ENCODE measurements around the gene PRKAG2.

The PRKAG2 gene

GRCh38 chr7:151721694-151722093, 155.2 kb downstream of the PRKAG2 start:
- no peak for TF ChIP-seq CTCF (IDR thresholded peaks at IDR 0.05; ENCODE audit: insufficient read depth, low read depth, low read length, missing control alignments)
- no peak for DNase-seq (ENCODE audit: low read depth)
- no peak overlapping the region for H3K4me3 ChIP-seq (ENCODE audit: low read length)

- no peak for TF ChIP-seq CTCF (IDR thresholded peaks at IDR 0.05; ENCODE audit: insufficient read depth, low read depth, low read length, missing control alignments)
- no peak for DNase-seq (ENCODE audit: low read depth)
- H3K4me3 ChIP-seq (ENCODE audit: low read length) = no peak overlapping the region
Observed at GRCh38 chr7:151721236-151721635, 155.7 kb downstream of the PRKAG2 start.

GRCh38 chr7:151720280-151720679, 156.6 kb downstream of the PRKAG2 start:
- no peak for DNase-seq (ENCODE audit: low read depth)
- no peak overlapping the region for H3K4me3 ChIP-seq (ENCODE audit: low read length)
- no peak for TF ChIP-seq CTCF (IDR thresholded peaks at IDR 0.05; ENCODE audit: insufficient read depth, low read depth, low read length, missing control alignments)

- H3K4me3 ChIP-seq (ENCODE audit: low read length) = no peak overlapping the region
- no peak for DNase-seq (ENCODE audit: low read depth)
- no peak for TF ChIP-seq CTCF (IDR thresholded peaks at IDR 0.05; ENCODE audit: insufficient read depth, low read depth, low read length, missing control alignments)
Observed at GRCh38 chr7:151719897-151720242, 157.0 kb downstream of the PRKAG2 start.

GRCh38 chr7:151719031-151719896, 157.7 kb downstream of the PRKAG2 start:
- no peak overlapping the region for H3K4me3 ChIP-seq (ENCODE audit: low read length)
- no peak for TF ChIP-seq CTCF (IDR thresholded peaks at IDR 0.05; ENCODE audit: insufficient read depth, low read depth, low read length, missing control alignments)
- DNase-seq (ENCODE audit: low read depth) = no peak

GRCh38 chr7:151717918-151718317, 159.0 kb downstream of the PRKAG2 start:
- H3K4me3 ChIP-seq (ENCODE audit: low read length) = no peak overlapping the region
- DNase-seq (ENCODE audit: low read depth) = no peak
- no peak for TF ChIP-seq CTCF (IDR thresholded peaks at IDR 0.05; ENCODE audit: insufficient read depth, low read depth, low read length, missing control alignments)

GRCh38 chr7:151717415-151717814, 159.5 kb downstream of the PRKAG2 start:
- no peak overlapping the region for H3K4me3 ChIP-seq (ENCODE audit: low read length)
- DNase-seq (ENCODE audit: low read depth) = no peak
- no peak for TF ChIP-seq CTCF (IDR thresholded peaks at IDR 0.05; ENCODE audit: insufficient read depth, low read depth, low read length, missing control alignments)
